Activated CD4-positive, alpha-beta T cell treated with anti-CD3 and anti-CD28 coated beads for 48 hours (primary cell): ENCODE measurements around the gene POGZ.
"Not testable (repeated sequence)": the region's sequence is repeated elsewhere in the genome, so short reads cannot be mapped to it uniquely, and the experiment has no call there.

Experiments
- DNase-seq: peaks from one replicate; pipeline ENCODE4 v3.0.0-alpha.2; 2020

The POGZ gene

GRCh38 chr1:151416231-151416630 lies 43.1 kb downstream of the POGZ start:
- DNase-seq = no peak

DNA sequence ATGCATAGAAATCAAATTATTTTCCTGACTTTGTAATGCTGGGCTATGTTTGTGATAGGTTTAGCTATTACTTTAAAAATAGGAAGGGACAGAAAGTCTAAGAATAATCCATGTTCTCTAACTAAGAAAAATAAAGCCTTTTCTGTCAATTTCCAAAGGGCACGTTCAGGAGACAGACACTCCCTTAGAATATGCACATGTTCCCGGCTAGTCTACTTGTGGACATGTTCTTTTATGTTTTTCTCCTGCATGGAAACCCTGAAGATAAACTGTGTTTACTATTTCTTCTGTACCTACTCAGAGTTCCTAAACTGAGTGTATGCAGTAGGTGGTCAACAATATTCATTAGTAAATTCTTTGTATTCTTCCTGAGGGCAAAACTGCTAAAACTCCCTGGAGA lies 47.4 kb downstream of the POGZ start:
- DNase-seq = no peak

DNA sequence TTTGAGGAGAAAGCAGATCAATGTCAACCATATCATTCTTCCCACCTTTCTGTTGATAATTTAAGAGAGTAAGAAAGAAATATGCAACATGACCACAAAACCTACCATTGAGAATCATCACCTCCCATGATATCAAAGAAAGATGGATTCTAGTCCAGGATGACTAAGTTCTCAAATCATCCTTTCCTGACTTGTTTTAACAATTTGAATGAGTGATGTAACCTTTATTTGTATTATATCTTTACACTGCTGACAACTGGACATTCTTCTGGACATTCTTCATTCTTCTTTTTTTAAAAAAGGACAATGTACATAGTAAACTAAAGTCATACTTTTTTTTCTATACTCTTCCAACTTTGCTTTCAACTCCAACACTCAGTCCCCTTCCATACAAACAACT lies 50.4 kb downstream of the POGZ start:
- DNase-seq = no peak

- DNase-seq = no peak
Observed at GRCh38 chr1:151407304-151407703, 52.0 kb downstream of the POGZ start.

GRCh38 chr1:151406176-151406575 lies 53.1 kb downstream of the POGZ start:
- DNase-seq = no peak

DNA sequence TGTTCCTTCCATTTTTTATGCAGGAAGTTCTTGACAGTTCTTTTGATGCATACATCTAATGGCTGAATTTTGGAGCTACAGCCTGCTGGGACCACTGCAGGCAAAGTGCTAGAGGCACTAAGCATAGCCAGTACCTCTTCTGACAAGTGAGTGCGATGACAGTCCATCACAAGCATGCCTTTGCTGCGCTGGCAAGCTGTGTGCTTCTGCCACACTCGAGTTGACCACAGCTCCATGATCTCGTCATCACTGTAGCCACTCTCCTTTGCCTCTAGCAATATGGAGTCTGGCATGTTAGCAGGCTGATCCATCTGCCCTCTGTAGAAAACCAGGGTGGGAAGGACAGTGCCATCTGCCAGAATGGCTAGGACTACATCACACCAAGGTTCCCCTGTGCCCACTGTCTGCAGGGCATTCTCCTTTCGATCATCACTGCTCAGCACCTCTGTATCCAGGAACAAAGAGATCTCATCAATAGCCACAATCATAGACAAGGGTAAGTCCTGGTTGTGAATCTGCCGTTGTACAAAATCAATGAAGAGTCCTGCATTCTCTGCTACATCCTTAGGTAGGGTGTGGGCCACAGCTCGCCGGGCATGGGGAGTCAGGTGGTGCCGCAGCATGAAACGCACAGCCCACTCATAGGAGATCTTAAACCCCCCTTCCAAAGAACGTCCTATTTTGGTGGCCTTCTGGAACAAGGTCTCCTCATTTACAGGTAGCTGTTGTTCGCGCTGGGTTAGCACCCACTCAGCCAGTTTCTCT lies 53.9 kb downstream of the POGZ start:
- no peak for DNase-seq

GRCh38 chr1:151403612-151404011 lies 55.7 kb downstream of the POGZ start:
- DNase-seq = no peak

DNA sequence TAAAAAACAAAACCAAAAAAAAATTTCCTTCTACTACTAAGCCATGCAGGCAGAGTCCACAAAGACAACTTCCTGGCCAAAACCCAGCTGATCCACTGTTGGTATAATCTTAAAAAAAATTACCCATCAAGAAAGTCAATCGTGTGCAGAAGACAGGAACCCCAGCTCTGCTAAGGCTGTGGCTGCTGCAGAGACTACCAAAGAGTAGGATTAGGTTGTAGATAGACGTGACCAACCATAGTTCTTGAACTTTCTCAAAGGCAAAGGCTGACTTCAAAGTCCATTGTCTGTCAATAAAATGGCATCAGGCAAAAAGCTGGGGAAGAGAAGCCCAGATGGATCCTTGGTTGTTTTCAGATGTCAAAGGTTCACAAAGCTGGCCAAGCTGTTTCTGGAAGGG lies 56.5 kb downstream of the POGZ start:
- no peak for DNase-seq

- DNase-seq = no peak
Observed at GRCh38 chr1:151401860-151402259, 57.4 kb downstream of the POGZ start.

- no peak for DNase-seq
Observed at GRCh38 chr1:151401125-151401788, 58.0 kb downstream of the POGZ start.

- peak; percentile 83 for DNase-seq
Observed at GRCh38 chr1:151399324-151400171, 59.7 kb downstream of the POGZ start, which contains the start of gene PSMB4. PSMB4 (plus strand) TSS chr1:151399573; CDS start chr1:151399588, 15 bp downstream.

GRCh38 chr1:151396265-151396664 lies 63.0 kb downstream of the POGZ start:
- not testable (repeated sequence) for DNase-seq

- DNase-seq = no peak
Observed at GRCh38 chr1:151393583-151393982, 65.7 kb downstream of the POGZ start.

DNA sequence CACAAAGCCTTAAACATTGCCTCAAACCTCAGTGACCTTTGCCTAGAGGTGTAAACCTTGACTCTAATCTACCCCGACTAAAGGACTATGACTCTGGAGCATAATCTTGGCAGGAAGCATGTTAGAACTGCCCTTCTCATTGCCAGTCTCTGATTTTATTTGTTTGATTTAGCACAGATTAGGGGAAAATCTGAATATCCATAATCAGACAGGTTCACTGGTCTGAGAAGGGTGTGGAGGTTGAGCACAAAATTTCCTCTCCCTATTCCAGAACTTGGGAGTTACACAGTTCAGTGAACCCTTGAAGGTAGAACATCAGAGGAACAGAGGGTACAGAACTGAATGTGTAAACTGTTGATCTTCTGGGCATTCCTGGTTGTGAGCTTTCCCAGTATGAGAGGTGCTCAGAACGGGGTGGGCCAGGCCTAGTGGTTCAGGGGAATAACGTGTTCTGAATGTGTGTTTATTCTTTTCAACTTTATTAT lies 68.2 kb downstream of the POGZ start:
- DNase-seq = no peak

GRCh38 chr1:151390221-151391078 lies 68.8 kb downstream of the POGZ start:
- not testable (repeated sequence) for DNase-seq

- no peak for DNase-seq
Observed at GRCh38 chr1:151386002-151386401, 73.3 kb downstream of the POGZ start.

GRCh38 chr1:151384584-151384983 lies 74.7 kb downstream of the POGZ start:
- no peak for DNase-seq

DNA sequence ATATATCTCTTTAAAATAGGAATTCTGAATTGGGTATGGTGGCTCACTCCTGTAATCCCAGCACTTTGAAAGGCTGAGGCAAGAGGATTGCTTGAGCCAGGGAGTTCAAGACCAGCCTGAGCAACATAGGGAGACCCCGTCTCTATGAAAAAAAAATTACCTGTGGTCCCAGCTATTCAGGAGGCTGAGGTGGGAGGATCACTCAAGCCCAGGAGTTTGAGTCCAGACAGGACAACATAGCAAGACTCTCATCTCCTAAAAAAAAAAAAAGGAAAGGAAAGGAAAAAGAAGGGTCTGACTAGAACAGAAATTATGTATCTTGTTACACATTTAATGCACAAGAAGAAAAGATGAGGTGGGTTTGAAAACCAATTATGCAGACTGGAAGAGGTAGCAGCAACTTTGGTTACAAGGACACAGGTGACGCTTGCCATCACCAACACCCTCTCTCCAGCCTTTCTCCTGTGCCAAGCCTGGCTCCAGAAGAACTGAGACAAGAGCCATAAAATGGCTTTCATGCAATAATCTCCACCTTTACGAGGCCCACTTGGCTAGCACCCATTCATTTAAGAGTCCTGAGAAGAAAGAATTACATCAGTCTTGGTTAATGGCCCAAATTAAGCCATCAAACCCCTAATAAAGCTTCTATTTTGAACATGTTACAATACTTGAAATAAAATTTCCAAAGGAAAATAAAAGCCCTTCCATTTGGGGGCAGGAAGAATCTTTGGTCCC lies 82.0 kb downstream of the POGZ start:
- DNase-seq = no peak

GRCh38 chr1:151373196-151373595 lies 86.1 kb downstream of the POGZ start:
- DNase-seq = no peak

GRCh38 chr1:151372058-151372934 lies 87.0 kb downstream of the POGZ start, which contains the start of gene SELENBP1:
SELENBP1 (minus strand) TSS chr1:151372705; CDS start chr1:151372641, 64 bp downstream.
- no peak for DNase-seq
